Pulmonary artery endothelial cell (primary cell): ENCODE data around the gene U2SURP. TPM values are rescaled to one million over a fixed set of nuclear protein-coding genes. Genes with fewer than 3 reads are reported as not detected.
"Not testable (repeated sequence)": the region's sequence is repeated elsewhere in the genome, so short reads cannot be mapped to it uniquely, and the experiment has no call there.

Source experiments
- DNase-seq: peaks from one replicate; pipeline ENCODE4 v3.0.0-alpha.2; 2011; ENCODE audit warnings: low read depth, low spot score
- total RNA-seq: library from RNA; depleted of rRNA; stranded (reverse); fragments of >200 nt; gene quantifications from 2 replicates; pipeline ENCODE4 v1.2.3, GENCODE V29; 2014

Gene U2SURP
- total RNA-seq, 1 donor from 2014 or later, result 43.7 TPM

GRCh38 chr3:143011705-143012104 is 10.3 kb downstream of the U2SURP start:
- DNase-seq, result no peak

DNA sequence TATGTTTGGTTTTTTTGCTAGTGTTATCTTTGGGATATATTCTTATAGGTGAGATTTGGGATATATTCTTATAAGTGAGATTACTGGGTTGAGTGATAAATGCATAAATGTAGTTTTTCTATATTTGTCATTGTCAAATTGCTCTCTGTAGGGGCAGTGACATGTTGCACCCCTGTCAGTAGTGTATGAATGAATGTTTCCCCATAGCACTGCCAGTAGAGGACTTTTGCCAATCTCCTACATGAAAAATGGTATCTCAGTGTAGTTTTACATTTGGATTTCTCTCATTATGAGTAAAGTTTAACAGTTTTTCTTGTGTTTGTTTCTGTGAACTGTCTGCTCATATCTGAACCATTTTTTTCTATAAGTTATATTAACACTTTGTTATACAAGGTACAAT is 13.6 kb downstream of the U2SURP start:
- no peak for DNase-seq

GRCh38 chr3:143016321-143016972 is 15.1 kb downstream of the U2SURP start:
- DNase-seq, result no peak

DNA sequence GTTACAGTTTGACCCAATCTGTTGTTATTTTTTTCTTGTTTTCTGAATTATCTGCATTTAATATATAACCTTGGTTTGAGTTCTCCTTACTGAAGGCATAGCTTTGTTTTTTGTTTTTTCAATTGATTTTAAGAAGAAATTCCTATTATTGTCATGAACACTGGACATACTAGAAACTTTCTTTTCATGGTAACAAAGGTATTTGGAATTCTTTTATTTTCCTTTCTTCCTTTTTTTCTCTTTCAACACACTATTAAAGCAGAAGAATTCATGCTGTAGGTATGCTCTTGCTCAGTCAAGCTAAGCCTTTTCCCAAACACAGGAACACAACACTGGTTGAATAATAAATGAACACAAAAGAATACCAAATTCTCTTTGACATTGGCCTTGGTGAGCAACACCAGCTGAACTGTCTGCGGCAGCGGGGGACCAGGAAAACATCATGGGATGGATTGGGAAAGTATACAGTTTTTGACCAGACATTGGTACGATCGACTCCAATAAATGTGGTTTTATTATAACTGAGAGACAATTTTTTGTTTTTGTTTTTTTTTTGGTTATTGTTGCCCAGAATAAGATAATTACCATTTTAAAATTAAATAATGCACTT is 23.1 kb downstream of the U2SURP start:
- no peak for DNase-seq

DNA sequence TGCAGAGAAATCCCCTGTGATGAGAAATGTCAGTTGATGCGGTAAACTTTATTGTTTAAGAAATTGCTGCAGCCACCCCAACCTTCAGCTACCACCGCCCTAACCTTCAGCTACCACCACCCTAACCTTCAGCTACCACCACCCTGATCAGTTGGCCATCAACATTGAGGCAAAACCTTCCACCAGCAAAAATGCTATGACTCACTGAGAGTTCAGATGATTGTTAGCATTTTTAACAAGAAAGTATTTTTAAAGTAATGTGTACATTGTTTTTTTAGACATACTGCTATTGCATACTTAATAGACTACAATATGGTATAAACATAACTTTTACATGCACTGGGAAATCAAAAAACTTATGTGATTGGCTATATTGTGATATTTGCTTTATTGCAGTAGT is 30.0 kb downstream of the U2SURP start:
- no peak for DNase-seq

DNA sequence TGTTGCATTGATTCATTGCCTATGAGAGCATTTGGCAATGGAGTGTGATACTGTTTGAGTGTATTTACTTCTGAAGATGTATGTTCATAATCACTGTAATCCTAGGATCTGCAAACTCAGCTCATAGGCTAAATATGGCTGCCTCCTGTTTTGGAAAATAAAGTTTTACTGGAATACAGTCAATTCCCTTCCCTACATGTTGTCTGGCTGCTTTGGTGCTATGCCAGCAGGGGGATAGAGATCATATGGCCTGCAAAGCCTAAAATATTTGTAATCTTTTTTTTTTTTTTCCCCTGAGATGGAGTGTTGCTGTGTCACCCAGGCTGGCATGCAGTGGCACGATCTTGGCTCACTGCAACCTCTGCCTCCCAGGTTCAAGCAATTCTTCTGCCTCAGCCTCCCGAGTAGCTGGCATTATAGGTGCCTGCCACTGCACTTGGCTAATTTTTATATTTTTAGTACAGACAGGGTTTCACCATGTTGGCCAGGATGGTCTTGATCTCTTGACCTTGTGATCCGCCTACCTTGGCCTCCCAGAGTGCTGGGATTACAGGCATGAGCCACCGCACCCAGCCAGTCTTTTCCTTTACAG is 30.5 kb downstream of the U2SURP start:
- not testable (repeated sequence) for DNase-seq

- no peak for DNase-seq
These were observed 34.3 kb downstream of the U2SURP start for GRCh38 chr3:143035466-143036211.

GRCh38 chr3:143036557-143036956 is 35.2 kb downstream of the U2SURP start:
- DNase-seq, result no peak

DNA sequence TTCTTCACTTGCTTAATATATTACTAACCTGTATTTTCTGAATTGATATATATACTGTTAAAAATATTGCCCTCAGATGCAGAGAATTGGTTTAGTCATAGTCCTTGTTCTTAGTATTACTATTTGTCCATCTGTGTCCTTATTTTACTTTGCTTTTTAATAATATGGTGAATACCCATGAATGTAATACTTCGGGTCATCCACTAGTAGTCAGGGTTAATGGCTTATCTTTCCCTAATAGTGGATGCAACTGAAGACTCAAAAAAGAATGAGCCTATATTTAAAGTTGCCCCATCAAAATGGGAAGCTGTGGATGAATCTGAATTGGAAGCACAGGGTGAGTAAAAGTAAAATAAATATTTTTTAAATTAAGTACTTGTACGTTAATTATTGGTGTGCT is 36.5 kb downstream of the U2SURP start:
- DNase-seq, result no peak

DNA sequence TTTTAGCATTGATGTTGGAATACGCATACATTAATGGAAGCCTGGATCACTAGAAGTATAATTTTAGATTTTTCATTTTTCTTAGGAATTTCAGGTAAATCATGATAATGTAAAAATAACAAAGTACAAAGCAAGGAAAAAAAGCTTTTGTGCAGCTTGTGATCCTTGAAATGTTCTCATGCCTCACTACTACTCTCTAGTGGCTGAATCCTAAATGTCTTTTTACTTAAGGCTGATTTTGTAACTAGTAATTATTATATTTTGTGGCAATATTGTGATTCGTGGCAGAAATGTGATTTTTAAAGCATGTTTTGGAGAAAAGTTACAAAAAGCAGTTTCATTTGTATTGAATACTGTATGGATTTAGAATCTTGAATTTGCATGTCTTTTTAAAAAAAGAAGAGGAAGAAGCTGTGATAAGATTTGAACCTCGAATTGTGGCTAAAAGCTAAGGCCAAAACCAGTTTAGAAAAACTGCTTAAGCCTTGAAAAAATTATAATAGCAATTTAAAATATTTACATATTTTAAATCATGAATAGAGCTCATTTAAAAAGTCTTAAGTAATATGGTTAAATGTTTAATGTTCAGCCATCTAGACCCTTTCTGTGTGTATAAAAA is 39.0 kb downstream of the U2SURP start:
- no peak for DNase-seq

DNA sequence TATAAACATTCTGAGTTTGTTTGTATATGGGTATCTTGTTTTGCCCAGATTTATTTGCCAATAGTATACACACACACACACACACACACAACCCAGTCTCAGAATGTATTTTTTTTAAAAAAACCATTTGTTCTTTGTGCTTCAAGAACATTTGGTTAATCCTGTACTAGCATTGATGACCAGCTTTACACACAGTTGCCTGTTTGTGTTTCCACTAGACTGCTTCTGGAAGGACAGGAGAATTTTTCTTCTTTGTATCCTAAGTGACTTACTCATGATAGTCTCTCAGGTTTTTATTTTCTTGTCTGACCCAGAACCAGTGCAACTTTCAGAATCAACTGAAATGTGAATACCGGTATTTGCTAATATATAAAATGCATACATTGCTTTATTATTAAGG is 40.5 kb downstream of the U2SURP start:
- DNase-seq, result no peak

- no peak for DNase-seq
These were observed 44.3 kb downstream of the U2SURP start for GRCh38 chr3:143045639-143046038.

DNA sequence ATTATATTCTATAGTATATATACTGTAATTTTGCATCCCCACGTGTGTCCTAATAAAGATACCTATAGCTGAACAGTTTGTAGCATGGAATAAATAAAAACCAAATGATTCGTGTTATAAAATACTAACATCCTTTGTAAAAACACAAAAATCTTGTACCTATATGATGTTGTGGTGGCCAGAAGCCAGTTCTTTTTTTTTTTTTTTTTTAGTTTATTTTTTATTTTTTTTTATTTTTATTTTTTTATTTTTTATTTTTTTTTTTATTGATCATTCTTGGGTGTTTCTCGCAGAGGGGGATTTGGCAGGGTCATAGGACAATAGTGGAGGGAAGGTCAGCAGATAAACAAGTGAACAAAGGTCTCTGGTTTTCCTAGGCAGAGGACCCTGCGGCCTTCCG is 44.7 kb downstream of the U2SURP start:
- not testable (repeated sequence) for DNase-seq

DNA sequence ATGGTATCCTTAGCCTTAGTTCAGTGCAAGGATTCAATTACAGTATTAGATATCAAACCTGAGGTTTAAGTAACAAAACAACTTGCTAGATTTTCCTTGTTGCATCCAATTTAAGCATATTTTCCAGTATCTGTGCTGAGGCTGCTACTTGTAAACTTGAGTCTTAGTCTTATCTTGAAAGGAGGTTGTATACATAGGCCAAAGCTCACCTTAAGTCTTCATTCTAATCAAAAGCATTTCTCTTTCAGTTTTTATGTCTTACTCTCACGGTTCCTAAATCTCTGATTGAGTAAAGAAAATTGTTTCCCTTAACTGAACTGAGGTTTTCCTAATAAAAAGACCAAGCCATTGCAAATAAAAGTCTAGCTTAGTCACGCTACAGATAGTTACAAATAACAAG is 52.6 kb downstream of the U2SURP start:
- no peak for DNase-seq

GRCh38 chr3:143056372-143056771 is 55.0 kb downstream of the U2SURP start:
- DNase-seq, result no peak

DNA sequence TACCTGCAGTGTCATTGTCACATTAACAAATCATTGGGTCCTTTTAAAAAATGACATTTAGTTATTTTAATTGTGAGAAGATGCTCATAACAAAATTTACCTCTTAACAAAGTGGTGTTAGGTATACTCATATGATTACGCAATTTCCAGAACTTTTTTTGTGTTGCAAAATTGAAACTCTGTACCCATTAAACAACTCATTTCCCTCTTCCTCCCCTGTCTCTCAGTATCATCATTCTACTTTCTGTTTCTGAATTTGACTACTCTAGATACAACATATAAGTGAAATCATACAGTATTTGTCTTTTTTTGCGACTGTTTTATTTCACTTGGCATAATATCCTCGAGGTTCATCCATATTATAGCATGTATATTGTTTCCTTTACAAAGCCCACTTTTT is 59.5 kb downstream of the U2SURP start:
- no peak for DNase-seq

DNA sequence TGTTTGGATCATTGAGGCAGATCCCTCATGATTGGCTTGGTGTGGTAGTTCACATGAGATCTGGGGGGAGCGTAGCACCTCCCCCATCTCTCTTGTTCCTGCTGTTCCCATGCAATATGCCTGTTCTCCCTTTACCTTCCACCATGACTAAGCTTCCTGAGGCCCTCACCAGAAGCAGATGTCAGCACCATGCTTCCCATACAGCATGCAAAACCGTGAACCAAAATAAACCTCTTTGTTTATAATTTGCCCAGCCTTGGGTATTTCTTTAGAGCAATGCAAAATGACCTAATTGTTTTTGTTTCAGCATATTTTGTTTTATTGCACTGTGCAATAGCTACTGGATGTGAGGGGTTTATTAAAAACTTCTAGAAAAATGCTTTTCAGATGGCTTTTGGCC is 61.6 kb downstream of the U2SURP start:
- DNase-seq, result no peak

- DNase-seq, result no peak
These were observed 63.4 kb downstream of the U2SURP start for GRCh38 chr3:143064777-143065176.

GRCh38 chr3:143065364-143065763 is 64.0 kb downstream of the U2SURP start:
- no peak for DNase-seq

DNA sequence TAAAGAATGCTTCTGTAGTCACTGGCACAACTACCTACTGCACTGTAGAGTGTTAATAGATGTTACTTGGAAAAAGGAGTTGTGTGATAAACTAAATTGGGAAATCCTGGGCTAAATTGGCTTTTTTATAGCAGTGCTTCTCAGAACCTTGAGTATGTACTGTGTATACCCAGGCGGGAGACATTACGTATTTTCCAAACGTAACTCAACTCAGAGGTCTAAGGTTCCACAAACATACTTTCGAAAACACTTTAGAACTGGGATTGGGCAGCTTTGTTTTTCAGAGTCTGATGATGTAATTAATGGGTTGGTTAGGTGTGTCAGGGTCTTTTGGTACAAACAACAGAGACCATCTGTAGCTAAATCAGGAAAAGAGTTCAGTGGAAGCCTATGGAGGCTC is 64.7 kb downstream of the U2SURP start:
- no peak for DNase-seq

DNA sequence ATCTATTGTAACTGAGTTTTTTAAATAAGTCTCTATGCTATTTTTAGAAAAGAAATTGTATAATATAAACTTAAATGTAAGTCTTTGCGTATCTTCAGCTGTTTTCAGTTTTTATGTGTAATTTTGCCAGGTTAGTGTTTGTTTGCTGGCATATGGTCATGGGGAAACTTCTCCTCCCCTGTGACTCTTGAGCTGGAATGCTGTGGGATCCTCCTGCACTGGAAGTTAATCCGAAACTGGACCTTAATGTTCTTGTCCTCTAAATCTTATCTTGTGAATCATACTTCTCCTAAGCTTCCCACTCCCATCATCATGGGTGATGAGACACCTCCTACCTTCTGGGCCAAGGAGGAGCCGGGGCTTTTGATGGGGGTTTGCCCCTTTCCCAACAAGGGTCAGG is 65.8 kb downstream of the U2SURP start:
- no peak for DNase-seq

DNA sequence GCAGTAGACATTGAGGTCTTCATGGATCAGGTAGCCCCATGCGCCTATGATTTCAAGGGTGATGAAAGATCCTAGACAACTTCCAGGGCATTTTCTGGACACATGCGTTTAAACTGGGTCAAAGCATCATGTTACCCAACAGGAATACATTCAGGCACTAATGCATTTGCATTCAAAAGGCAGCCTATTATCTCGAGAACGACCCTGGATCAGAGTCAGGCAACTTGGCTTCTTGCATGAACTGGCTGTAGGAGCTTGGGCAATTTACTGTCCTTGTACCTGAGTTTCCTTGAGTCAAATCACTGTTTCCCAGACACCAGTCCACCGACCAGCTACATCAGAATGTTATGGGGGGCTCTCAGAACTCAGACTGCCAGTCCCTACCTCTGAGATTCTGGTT is 66.7 kb downstream of the U2SURP start:
- no peak for DNase-seq
